Small intestine (tissue), 7 donors: Measurements from ENCODE around the gene A3GALT2. TPM values are rescaled to one million over a fixed set of nuclear protein-coding genes. Genes with fewer than 3 reads are reported as not detected.

Source experiments
- DNase-seq, 2 donors: peaks; one replicate each; pipeline versions ENCODE4 v3.0.0 to v3.0.0-alpha.2; 2013
- FAIRE-seq: peaks from 2 replicates; lab custom pipeline; 2012; peaks lifted over from hg19 to GRCh38; lab: Jason Lieb, UNC
- H3K27ac ChIP-seq, 3 donors: one replicate each; pipeline ENCODE4 v1.5.1; 2013; ENCODE audit warnings: low read length in 2 of 3, mild to moderate bottlenecking in 2 of 3, control low read depth in 1 of 3, inconsistent platforms in 1 of 3, low read depth in 1 of 3, moderate library complexity in 1 of 3
- H3K27me3 ChIP-seq, 3 donors: one replicate each; pipeline ENCODE4 v1.6.1; 2013; ENCODE audit warnings: low read length in 3 of 3, inconsistent platforms in 1 of 3; ENCODE audit not compliant: control insufficient read depth in 3 of 3, insufficient read depth in 3 of 3
- H3K36me3 ChIP-seq, 3 donors: one replicate each; pipeline ENCODE4 v1.6.1; 2013; ENCODE audit warnings: low read length in 3 of 3, inconsistent platforms in 1 of 3, low read depth in 1 of 3, mild to moderate bottlenecking in 1 of 3, moderate library complexity in 1 of 3; ENCODE audit not compliant: control insufficient read depth in 3 of 3, insufficient read depth in 2 of 3
- H3K4me1 ChIP-seq, 3 donors: one replicate each; pipeline ENCODE4 v1.6.1; 2013; ENCODE audit warnings: low read length in 2 of 3, inconsistent platforms in 1 of 3, low read depth in 1 of 3, mild to moderate bottlenecking in 1 of 3, moderate library complexity in 1 of 3; ENCODE audit not compliant: control insufficient read depth in 3 of 3, insufficient read depth in 2 of 3
- H3K4me3 ChIP-seq, 3 donors: one replicate each; pipeline ENCODE4 v1.5.1; 2013; ENCODE audit warnings: low read length in 3 of 3, control low read depth in 1 of 3, inconsistent platforms in 1 of 3, low read depth in 1 of 3, mild to moderate bottlenecking in 1 of 3, moderate library complexity in 1 of 3
- H3K9me3 ChIP-seq, 2 donors: one replicate each; pipeline ENCODE4 v1.6.1; 2013; ENCODE audit warnings: low read depth in 1 of 2, low read length in 1 of 2; ENCODE audit not compliant: control insufficient read depth in 2 of 2, insufficient read depth in 1 of 2
- WGBS, 3 donors: extraction: QIAGEN DNeasy Blood & Tissue Kit; methylation state at CpG; one replicate each; pipeline ENCODE4 v1.1.7; 2013; 5-methylcytosine and 5-hydroxymethylcytosine counted together
- polyA plus RNA-seq, 4 donors: library from polyadenylated mRNA; stranded (reverse) in 3 of 4; unstranded in 1 of 4; fragments of 200-250 nt in 3 of 4; fragments of 120-200 nt in 1 of 4; gene quantifications; one replicate each; pipeline versions ENCODE4 v1.2.1 to v1.2.3, GENCODE V29; 2013
- donor health status: healthy with polysubstance abuse.
- donor health status: control.
- donor health status: control.
- donor health status: Bipolar disorder and iron deficiency.
- donor health status: healthy.

Gene A3GALT2
- polyA plus RNA-seq, 4 donors, result 0.04 TPM; not detected in 3

GRCh38 chr1:33334081-33334552 lies 13.2 kb upstream of the A3GALT2 start:
- DNase-seq, result no peak
- peaks cover 18 to 50% (median 30%) of the 10 kb centered on the region in 3 donors for H3K36me3 ChIP-seq

GRCh38 chr1:33332881-33333280 lies 12.0 kb upstream of the A3GALT2 start:
- FAIRE-seq, result no peak
- H3K36me3 ChIP-seq, result peaks cover 18 to 61% (median 34%) of the 10 kb centered on the region in 3 donors
- peak overlapping the region in 1 of 3 donors; percentile 46 for H3K27ac ChIP-seq
- DNase-seq, result no peak
- H3K4me1 ChIP-seq, result peaks cover 0 to 27% (median 3%) of the 10 kb centered on the region in 3 donors
- H3K27me3 ChIP-seq, result no peaks in the 10 kb centered on the region
- 84 to 88% (median 84%) methylated on average over 5 of the region's 5 CpGs for WGBS, 3 donors
- no peak overlapping the region for H3K4me3 ChIP-seq
- no peaks in the 10 kb centered on the region for H3K9me3 ChIP-seq

More at GRCh38 chr1:33334081-33334552, 13.2 kb upstream of the A3GALT2 start:
- no peak for FAIRE-seq
- H3K27me3 ChIP-seq, result no peaks in the 10 kb centered on the region
- H3K4me3 ChIP-seq, result no peak overlapping the region
- H3K9me3 ChIP-seq, result no peaks in the 10 kb centered on the region
- WGBS, 3 donors, result 59 to 76% (median 75%) methylated on average over 17 of the region's 17 CpGs
- peak overlapping the region in 1 of 3 donors; percentile 71 for H3K27ac ChIP-seq
- peaks cover 0 to 38% (median 12%) of the 10 kb centered on the region in 3 donors for H3K4me1 ChIP-seq

DNA sequence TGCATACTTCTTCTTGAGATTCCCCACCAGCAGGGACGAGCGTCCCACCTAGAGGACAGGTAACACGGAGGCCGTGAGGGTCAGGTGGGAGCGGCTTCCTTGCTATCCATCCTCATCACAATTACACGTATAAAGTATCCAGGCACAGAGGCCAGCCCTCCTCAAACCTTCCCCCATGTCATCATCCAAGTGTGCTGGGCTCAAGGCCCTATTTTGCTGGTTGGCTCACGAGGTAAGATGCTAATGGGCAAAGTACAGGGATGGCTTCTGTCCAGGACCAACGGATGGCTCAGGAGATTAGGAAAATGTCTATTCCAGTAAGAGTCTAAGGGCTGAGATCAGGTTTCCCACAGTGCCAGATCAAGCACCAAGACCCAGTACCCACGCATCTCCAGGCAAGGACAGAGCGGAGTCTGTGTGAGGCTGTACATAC lies 11.5 kb upstream of the A3GALT2 start:
- H3K9me3 ChIP-seq, result no peaks in the 10 kb centered on the region
- DNase-seq (no peak), FAIRE-seq (no peak)
- H3K36me3 ChIP-seq, result peaks cover 22 to 66% (median 34%) of the 10 kb centered on the region in 3 donors
- H3K27me3 ChIP-seq, result no peaks in the 10 kb centered on the region
- peaks cover 0 to 22% (median 3%) of the 10 kb centered on the region in 3 donors for H3K4me1 ChIP-seq
- 79 to 84% (median 80%) methylated on average over 10 of the region's 10 CpGs for WGBS, 3 donors
- H3K4me3 ChIP-seq, result no peak overlapping the region
- H3K27ac ChIP-seq, result peak overlapping the region in 1 of 3 donors; percentile 20

DNA sequence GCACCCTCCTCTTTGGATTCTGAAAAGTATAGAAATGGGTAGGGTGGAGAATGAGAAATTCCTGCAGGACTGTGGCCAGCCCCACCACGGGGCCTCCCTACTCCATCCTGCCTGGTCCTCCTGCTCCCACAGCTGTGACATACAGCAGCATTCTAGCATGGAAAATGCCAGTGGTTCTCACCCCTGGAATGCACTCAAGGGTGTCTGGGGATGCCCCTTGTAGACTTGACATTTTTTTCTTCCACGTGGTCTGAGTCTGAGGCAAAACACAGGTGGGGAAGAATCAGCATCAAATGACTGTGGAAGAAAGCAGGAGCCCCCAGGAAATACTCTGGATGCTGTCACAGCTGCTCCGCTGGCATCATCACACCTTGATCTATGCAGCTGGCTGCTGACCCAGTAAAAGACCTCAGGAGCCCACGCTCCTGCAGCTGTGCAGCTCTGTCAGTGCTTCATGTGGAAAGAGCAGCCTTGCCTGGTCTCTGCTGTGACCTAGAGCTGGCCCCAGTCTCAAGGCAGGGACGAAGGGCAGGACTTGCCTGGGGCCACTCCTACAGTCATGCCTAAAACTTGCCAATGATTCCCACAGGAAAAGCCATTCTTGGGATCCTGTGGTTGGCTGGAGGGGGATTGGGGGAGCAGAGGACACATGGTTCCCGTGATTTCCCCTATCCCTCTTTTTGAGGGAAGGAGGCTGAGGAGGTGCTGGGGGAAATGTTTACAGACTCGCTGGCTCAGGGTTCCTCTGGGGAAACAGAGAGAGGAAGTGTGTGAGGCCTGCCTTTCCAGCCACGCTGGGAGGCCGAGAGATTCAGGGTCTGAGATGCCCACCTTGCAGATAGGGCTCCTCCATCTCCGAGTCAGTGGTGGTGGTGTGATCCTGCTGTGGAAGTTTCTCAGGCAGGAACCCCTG lies 10.8 kb upstream of the A3GALT2 start:
- no peak for DNase-seq

DNA sequence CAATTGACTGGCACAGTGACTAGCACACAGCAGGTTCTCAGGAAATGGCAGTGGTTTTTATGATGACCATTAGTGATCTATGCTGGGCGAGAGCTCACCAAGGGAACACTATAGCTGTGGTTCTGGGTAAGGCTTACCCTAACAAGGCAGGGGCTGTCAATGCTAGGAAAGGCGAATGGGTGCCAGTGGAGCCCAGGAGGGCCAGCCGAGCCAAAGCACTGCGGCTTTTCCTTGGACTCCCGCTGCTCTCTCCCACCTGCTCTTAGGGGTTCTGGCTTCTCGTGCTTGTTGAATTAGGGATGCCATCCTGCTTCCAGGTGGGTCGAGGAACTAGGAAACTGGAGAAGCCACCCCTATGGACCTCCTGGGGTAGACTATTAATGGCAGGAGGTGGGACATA lies 10.0 kb upstream of the A3GALT2 start:
- WGBS, 3 donors, result 91 to 97% (median 92%) methylated on average over 7 of the region's 7 CpGs
- Histone ChIP-seq H3K4me3 (no peak overlapping the region), H3K36me3 (peaks cover 30 to 76% (median 40%) of the 10 kb centered on the region in 3 donors), H3K27me3 (no peaks in the 10 kb centered on the region), H3K27ac (peak overlapping the region in 1 of 3 donors; percentile 63), H3K4me1 (peaks cover 0 to 21% (median 0%) of the 10 kb centered on the region in 3 donors), H3K9me3 (no peaks in the 10 kb centered on the region)
- no peak for DNase-seq
- no peak for FAIRE-seq

More for the DNA sequence above, 10.8 kb upstream of the A3GALT2 start:
- Histone ChIP-seq H3K9me3 (no peaks in the 10 kb centered on the region), H3K36me3 (peaks cover 27 to 72% (median 38%) of the 10 kb centered on the region in 3 donors), H3K27ac (peak overlapping the region in 2 of 3 donors; percentile 20 to 63), H3K4me3 (no peak overlapping the region), H3K27me3 (no peaks in the 10 kb centered on the region), H3K4me1 (peaks cover 0 to 21% (median 0%) of the 10 kb centered on the region in 3 donors)
- 73 to 85% (median 81%) methylated on average over 10 of the region's 10 CpGs for WGBS, 3 donors
- FAIRE-seq, result no peak

DNA sequence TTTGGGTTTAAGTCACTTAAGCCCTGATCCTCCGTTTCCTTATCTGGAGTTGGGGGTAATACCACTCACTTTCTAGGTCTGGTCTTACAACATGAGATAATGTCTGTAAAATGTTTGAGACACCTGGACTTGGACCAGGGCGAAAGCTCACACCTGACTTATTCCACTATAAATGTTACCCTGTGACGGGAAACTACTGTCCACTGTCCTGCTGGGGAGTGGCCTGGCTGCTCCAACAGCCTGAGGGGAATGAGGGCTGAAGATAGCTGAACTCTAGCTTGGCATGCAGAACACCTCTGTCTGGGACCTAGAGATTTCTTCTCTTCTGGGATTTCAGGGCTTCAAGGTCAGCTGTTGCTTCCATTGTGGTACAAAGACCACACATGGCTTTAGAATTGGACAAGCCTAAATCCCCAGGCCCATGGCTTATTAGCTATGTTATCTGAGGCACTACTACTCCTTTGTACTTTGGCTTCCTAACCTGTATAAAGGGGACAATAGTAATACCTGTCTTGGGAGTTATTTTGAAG lies 9.5 kb upstream of the A3GALT2 start:
- no peak overlapping the region for H3K4me3 ChIP-seq
- DNase-seq (peak in 1 of 2 donors; percentile 52), FAIRE-seq (no peak)
- no peaks in the 10 kb centered on the region for H3K9me3 ChIP-seq
- H3K36me3 ChIP-seq, result peaks cover 30 to 80% (median 44%) of the 10 kb centered on the region in 3 donors
- H3K4me1 ChIP-seq, result peaks cover 0 to 21% (median 0%) of the 10 kb centered on the region in 3 donors
- WGBS, 3 donors, result 81 to 93% (median 92%) methylated on average over 3 of the region's 3 CpGs
- no peaks in the 10 kb centered on the region for H3K27me3 ChIP-seq
- peak overlapping the region in 1 of 3 donors; percentile 63 for H3K27ac ChIP-seq

- H3K9me3 ChIP-seq, result no peaks in the 10 kb centered on the region
- H3K36me3 ChIP-seq, result peaks cover 34 to 82% (median 51%) of the 10 kb centered on the region in 3 donors
- H3K4me1 ChIP-seq, result peaks cover 0 to 18% (median 0%) of the 10 kb centered on the region in 3 donors
- DNase-seq (no peak), FAIRE-seq (no peak)
- WGBS, 3 donors, result 88 to 94% (median 89%) methylated on average over 19 of the region's 19 CpGs
- no peak overlapping the region for H3K27ac ChIP-seq
- H3K27me3 ChIP-seq, result no peaks in the 10 kb centered on the region
- H3K4me3 ChIP-seq, result no peak overlapping the region
Measured at GRCh38 chr1:33329600-33330305, 8.9 kb upstream of the A3GALT2 start.

- Histone ChIP-seq H3K4me3 (no peak overlapping the region), H3K27me3 (no peaks in the 10 kb centered on the region), H3K4me1 (peaks cover 0 to 13% (median 0%) of the 10 kb centered on the region in 3 donors), H3K36me3 (peaks cover 38 to 86% (median 55%) of the 10 kb centered on the region in 3 donors), H3K9me3 (no peaks in the 10 kb centered on the region), H3K27ac (no peak overlapping the region)
- FAIRE-seq (no peak), DNase-seq (no peak)
- 93 to 97% (median 94%) methylated on average over 12 of the region's 12 CpGs for WGBS, 3 donors
Measured at GRCh38 chr1:33328817-33329216, 7.9 kb upstream of the A3GALT2 start.
